SJCRH30 (cell line): ENCODE data around the gene ABCG1. TPM values are rescaled to one million over a fixed set of nuclear protein-coding genes. Genes with fewer than 3 reads are reported as not detected.
"Not testable (repeated sequence)": the region's sequence is repeated elsewhere in the genome, so short reads cannot be mapped to it uniquely, and the experiment has no call there.

Experiments
- DNase-seq, 2 experiments: peaks; one replicate each; pipeline ENCODE4 v3.0.0-alpha.2; 2015 to 2020
- H3K27ac ChIP-seq: fragments of 250-450 bp; sonication (Bioruptor Pico); 2 replicates; pipeline ENCODE4 v1.5.1; 2020; ENCODE audit warnings: mild to moderate bottlenecking, moderate library complexity
- H3K27me3 ChIP-seq: fragments of 250-450 bp; sonication (Bioruptor Pico); 2 replicates; pipeline ENCODE4 v1.5.1; 2020; ENCODE audit warnings: mild to moderate bottlenecking, moderate library complexity
- H3K36me3 ChIP-seq: fragments of 250-450 bp; sonication (Bioruptor Pico); 2 replicates; pipeline ENCODE4 v1.5.1; 2020; ENCODE audit warnings: mild to moderate bottlenecking, moderate library complexity
- H3K4me1 ChIP-seq: fragments of 250-450 bp; sonication (Bioruptor Pico); 2 replicates; pipeline ENCODE4 v1.5.1; 2020; ENCODE audit warnings: mild to moderate bottlenecking, moderate library complexity
- H3K4me3 ChIP-seq: fragments of 250-450 bp; sonication (Bioruptor Pico); 2 replicates; pipeline ENCODE4 v1.5.1; 2020; ENCODE audit warnings: mild to moderate bottlenecking, moderate library complexity
- H3K9me3 ChIP-seq: fragments of 250-450 bp; sonication (Bioruptor Pico); replicated peaks from 2 replicates; pipeline ENCODE4 v1.5.1; 2020; ENCODE audit warnings: mild to moderate bottlenecking, moderate library complexity
- total RNA-seq: library from RNA; depleted of rRNA; stranded (reverse); fragments of >200 nt; shearing (Covaris generic); gene quantifications from 2 replicates; pipeline ENCODE4 v1.2.3, GENCODE V29; 2014

The ABCG1 gene
- total RNA-seq, 1 experiment from 2014 or later = 0.04 TPM

GRCh38 chr21:42282715-42283114 lies 63.8 kb downstream of the ABCG1 start:
- no peak overlapping the region for H3K27ac ChIP-seq
- DNase-seq = no peak
- peaks cover 5% of the 10 kb centered on the region; the same call in 1 of the 2 replicates for H3K27me3 ChIP-seq
- no peaks in the 10 kb centered on the region for H3K9me3 ChIP-seq
- no peaks in the 10 kb centered on the region for H3K4me1 ChIP-seq
- no peaks in the 10 kb centered on the region for H3K36me3 ChIP-seq
- no peak overlapping the region for H3K4me3 ChIP-seq

GRCh38 chr21:42285569-42286245 lies 66.8 kb downstream of the ABCG1 start:
- no peaks in the 10 kb centered on the region for H3K27me3 ChIP-seq
- no peaks in the 10 kb centered on the region for H3K4me1 ChIP-seq
- no peaks in the 10 kb centered on the region for H3K9me3 ChIP-seq
- no peak for DNase-seq
- H3K27ac ChIP-seq = no peak overlapping the region
- no peak overlapping the region for H3K4me3 ChIP-seq
- H3K36me3 ChIP-seq = no peaks in the 10 kb centered on the region

GRCh38 chr21:42286416-42286815 lies 67.5 kb downstream of the ABCG1 start:
- H3K27me3 ChIP-seq = no peaks in the 10 kb centered on the region
- H3K27ac ChIP-seq = no peak overlapping the region
- no peaks in the 10 kb centered on the region for H3K4me1 ChIP-seq
- DNase-seq = no peak
- no peaks in the 10 kb centered on the region for H3K9me3 ChIP-seq
- H3K36me3 ChIP-seq = no peaks in the 10 kb centered on the region
- no peak overlapping the region for H3K4me3 ChIP-seq

GRCh38 chr21:42287193-42288083 lies 68.5 kb downstream of the ABCG1 start:
- H3K27me3 ChIP-seq = no peaks in the 10 kb centered on the region
- H3K4me1 ChIP-seq = no peaks in the 10 kb centered on the region
- H3K36me3 ChIP-seq = no peaks in the 10 kb centered on the region
- no peak overlapping the region for H3K27ac ChIP-seq
- DNase-seq = no peak
- no peak overlapping the region for H3K4me3 ChIP-seq
- H3K9me3 ChIP-seq = no peaks in the 10 kb centered on the region

- Histone ChIP-seq H3K4me1 (no peaks in the 10 kb centered on the region), H3K9me3 (no peaks in the 10 kb centered on the region), H3K4me3 (no peak overlapping the region), H3K27me3 (no peaks in the 10 kb centered on the region), H3K27ac (no peak overlapping the region), H3K36me3 (no peaks in the 10 kb centered on the region)
- no peak for DNase-seq
Observed at GRCh38 chr21:42288962-42289361, 70.0 kb downstream of the ABCG1 start.

- no peak for DNase-seq
- Histone ChIP-seq H3K27me3 (no peaks in the 10 kb centered on the region), H3K36me3 (no peaks in the 10 kb centered on the region), H3K9me3 (no peaks in the 10 kb centered on the region), H3K4me3 (no peak overlapping the region), H3K4me1 (no peaks in the 10 kb centered on the region), H3K27ac (no peak overlapping the region)
Observed at GRCh38 chr21:42289926-42290325, 71.0 kb downstream of the ABCG1 start.

- no peak overlapping the region for H3K27ac ChIP-seq
- no peaks in the 10 kb centered on the region for H3K36me3 ChIP-seq
- no peaks in the 10 kb centered on the region for H3K27me3 ChIP-seq
- H3K9me3 ChIP-seq = no peaks in the 10 kb centered on the region
- no peak overlapping the region for H3K4me3 ChIP-seq
- DNase-seq = no peak
- H3K4me1 ChIP-seq = no peaks in the 10 kb centered on the region
Observed at GRCh38 chr21:42290505-42290904, 71.6 kb downstream of the ABCG1 start.

- no peak overlapping the region for H3K4me3 ChIP-seq
- H3K27me3 ChIP-seq = no peaks in the 10 kb centered on the region
- H3K27ac ChIP-seq = no peak overlapping the region
- no peaks in the 10 kb centered on the region for H3K4me1 ChIP-seq
- no peak for DNase-seq
- H3K36me3 ChIP-seq = no peaks in the 10 kb centered on the region
- no peaks in the 10 kb centered on the region for H3K9me3 ChIP-seq
Observed at GRCh38 chr21:42291003-42291750, 72.2 kb downstream of the ABCG1 start.

GRCh38 chr21:42291751-42292562 lies 73.0 kb downstream of the ABCG1 start:
- Histone ChIP-seq H3K9me3 (no peaks in the 10 kb centered on the region), H3K27ac (no peak overlapping the region), H3K4me3 (no peak overlapping the region), H3K4me1 (no peaks in the 10 kb centered on the region), H3K27me3 (no peaks in the 10 kb centered on the region), H3K36me3 (no peaks in the 10 kb centered on the region)
- DNase-seq = no peak

- H3K27ac ChIP-seq, H3K36me3 ChIP-seq, H3K27me3 ChIP-seq, H3K4me3 ChIP-seq, DNase-seq, H3K4me1 ChIP-seq, H3K9me3 ChIP-seq: not testable (repeated sequence)
Observed at GRCh38 chr21:42292563-42293142, 73.7 kb downstream of the ABCG1 start.

- Histone ChIP-seq H3K4me3 (no peak overlapping the region), H3K9me3 (no peaks in the 10 kb centered on the region), H3K27me3 (0 out of 2 replicates have a peak, but pooled peaks cover 3% of the 10 kb centered on the region), H3K36me3 (no peaks in the 10 kb centered on the region), H3K4me1 (no peaks in the 10 kb centered on the region), H3K27ac (no peak overlapping the region)
- DNase-seq = no peak
Observed at GRCh38 chr21:42293649-42294272, 74.8 kb downstream of the ABCG1 start.

GRCh38 chr21:42294273-42294880 lies 75.4 kb downstream of the ABCG1 start:
- Histone ChIP-seq H3K9me3 (no peaks in the 10 kb centered on the region), H3K27me3 (0 out of 2 replicates have a peak, but pooled peaks cover 3% of the 10 kb centered on the region), H3K27ac (no peak overlapping the region), H3K4me1 (no peaks in the 10 kb centered on the region), H3K4me3 (no peak overlapping the region), H3K36me3 (no peaks in the 10 kb centered on the region)
- DNase-seq = no peak

GRCh38 chr21:42295845-42296244 lies 76.9 kb downstream of the ABCG1 start:
- H3K9me3 ChIP-seq = no peaks in the 10 kb centered on the region
- H3K4me3 ChIP-seq = no peak overlapping the region
- no peak overlapping the region for H3K27ac ChIP-seq
- no peaks in the 10 kb centered on the region for H3K4me1 ChIP-seq
- 0 out of 2 replicates have a peak, but pooled peaks cover 3% of the 10 kb centered on the region for H3K27me3 ChIP-seq
- H3K36me3 ChIP-seq = no peaks in the 10 kb centered on the region
- no peak for DNase-seq
